Cardiac septum (tissue), 1 donor: ENCODE results near the gene TMEM170A. TPM values are rescaled to one million over a fixed set of nuclear protein-coding genes. Genes with fewer than 3 reads are reported as not detected.
"Not testable (repeated sequence)": the region's sequence is repeated elsewhere in the genome, so short reads cannot be mapped to it uniquely, and the experiment has no call there.

ENCODE experiments used
- DNase-seq: peaks from one replicate; pipeline ENCODE4 v3.0.0-alpha.2; 2020; ENCODE audit warnings: low spot score
- intact Hi-C: fragments of 100-400 bp; cut with DNase I; formaldehyde crosslinking; loops from one replicate; pipeline ENCODE4 v1.14.0; 2022
- long read RNA-seq: library from polyadenylated mRNA; unstranded; transcript quantifications from one replicate; pipeline ENCODE4 v2.0.0, GENCODE V29; 2021
- total RNA-seq: library from RNA; stranded (reverse); fragmentation: NEBNext Ultra II Directional; extraction: Animal tissue kit (Norgen Biotek cat#: 25700); gene quantifications from one replicate; pipeline ENCODE4 v1.2.1, GENCODE V29; 2021
- donor health status: DM: no; HTN: no; CAD: no.

Gene TMEM170A
- total RNA-seq, result 10.4 TPM
- long read RNA-seq, full-length matches to known transcripts, result 13 of 19 reads
- long read RNA-seq, partial matches to known transcripts, result 0 of 19 reads
- long read RNA-seq, other reads (novel, unspliced or antisense), result 6 of 19 reads

- intact Hi-C loops, result loop anchor here (2.0 kb wide), 1 partner anchor 158 kb away; the partner anchor contains the start of gene ADAT1
- peak; percentile 99 for DNase-seq
Observed at GRCh38 chr16:75464122-75464918, at the start of gene TMEM170A. TMEM170A (minus strand) TSS chr16:75464689; CDS start chr16:75464600, 89 bp downstream.

- DNase-seq, result no peak
- intact Hi-C loops, result no loop called here
Observed at GRCh38 chr16:75506574-75506973, 42.1 kb upstream of the TMEM170A start.

DNA sequence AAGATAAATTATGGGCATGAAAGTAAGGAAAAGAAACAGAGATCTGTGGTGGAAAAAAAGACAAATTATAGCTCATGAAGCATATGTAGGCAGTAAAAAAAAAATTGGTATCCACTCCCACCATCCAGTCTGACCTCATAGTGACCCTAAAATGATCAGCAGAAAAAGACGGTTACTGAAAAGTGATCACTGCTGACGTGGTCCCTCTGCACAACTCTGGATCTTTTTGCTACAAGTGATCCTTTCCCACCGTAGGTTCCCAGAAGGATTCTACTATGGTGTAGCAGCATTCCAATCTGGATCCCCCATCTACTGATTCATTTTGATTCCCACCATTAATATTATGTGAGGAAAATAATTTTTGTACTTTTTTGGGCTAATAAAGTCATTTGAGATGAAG is 41.6 kb upstream of the TMEM170A start:
- DNase-seq, result no peak
- intact Hi-C loops, result no loop called here

- DNase-seq, result no peak
- intact Hi-C loops, result no loop called here
Observed at GRCh38 chr16:75503801-75504200, 39.3 kb upstream of the TMEM170A start.

GRCh38 chr16:75502916-75503605 is 38.6 kb upstream of the TMEM170A start:
- intact Hi-C loops, result no loop called here
- no peak for DNase-seq

DNA sequence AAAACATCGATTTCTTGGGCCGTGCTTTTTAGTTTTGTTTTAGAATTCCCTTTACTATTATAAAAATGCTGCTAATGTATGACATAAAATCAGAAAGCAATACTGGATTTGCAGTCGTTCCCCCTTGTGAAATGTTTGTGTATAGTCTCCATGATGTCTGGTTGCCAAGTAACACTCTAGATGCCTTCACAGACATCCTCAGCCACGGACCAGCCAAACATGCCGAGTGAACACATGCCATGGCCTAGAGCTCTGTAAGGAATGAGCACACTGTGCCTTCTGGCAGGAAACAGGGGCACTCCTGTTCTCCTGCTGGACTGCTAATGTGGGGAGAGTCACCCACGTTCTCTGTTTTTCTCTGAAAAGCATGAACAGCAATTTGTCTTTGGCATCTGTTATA is 37.3 kb upstream of the TMEM170A start:
- DNase-seq, intact Hi-C loops: not testable (repeated sequence)

DNA sequence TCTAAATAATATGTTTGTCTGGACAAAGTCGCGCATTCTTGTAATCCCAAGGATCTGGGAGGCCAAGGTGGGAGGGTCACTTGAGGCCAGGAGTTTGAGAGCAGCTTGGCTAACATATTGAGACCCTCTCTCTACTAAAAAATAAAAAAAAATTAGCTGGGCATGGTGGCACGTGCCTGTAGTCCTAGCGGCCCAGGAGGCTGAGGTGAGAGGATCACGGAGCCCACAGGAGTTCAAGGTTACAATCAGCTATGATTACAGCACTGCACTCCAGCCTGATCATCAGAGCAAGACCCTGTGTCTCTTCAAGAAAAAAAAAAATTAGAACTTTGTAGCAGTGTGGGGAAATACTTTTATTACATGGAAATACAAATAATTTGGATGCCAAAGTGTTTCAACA is 36.9 kb upstream of the TMEM170A start:
- DNase-seq, result no peak
- intact Hi-C loops, result no loop called here

DNA sequence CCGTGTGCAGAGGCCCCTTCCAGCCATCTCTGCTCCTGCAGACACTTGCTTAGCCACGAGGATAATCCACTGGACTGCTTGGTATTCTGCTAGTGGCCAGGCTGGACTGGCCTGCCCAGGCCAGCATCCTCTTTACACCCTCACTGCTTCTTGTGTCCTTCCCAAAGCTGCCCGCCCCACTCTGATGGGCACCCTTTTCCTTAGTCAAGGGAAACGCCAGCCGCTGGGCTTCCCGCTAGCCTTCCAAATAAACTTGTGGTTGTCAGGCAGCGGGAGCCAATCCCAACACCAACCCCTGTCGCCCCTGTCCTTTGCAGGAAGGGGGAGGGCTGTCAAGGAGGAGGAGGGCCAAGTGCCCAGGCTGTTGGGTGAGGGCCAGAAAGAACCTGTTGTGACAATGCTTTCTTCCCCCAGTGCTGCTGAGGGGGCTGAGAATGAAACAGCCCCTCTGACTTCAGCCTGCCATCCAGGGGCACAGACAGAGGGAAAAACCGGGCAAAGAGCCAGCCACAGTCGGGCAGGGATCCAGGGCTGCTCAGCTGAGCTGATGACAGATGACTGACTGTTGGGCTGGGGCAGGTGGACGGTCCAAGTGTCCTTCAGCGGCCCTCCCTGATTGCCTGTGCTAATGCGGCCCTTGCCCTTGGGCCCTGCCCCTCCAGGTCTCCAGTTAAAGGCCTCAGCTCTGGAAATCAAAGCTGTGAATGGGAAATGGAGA is 34.3 kb upstream of the TMEM170A start:
- peak; percentile 83 for DNase-seq

DNA sequence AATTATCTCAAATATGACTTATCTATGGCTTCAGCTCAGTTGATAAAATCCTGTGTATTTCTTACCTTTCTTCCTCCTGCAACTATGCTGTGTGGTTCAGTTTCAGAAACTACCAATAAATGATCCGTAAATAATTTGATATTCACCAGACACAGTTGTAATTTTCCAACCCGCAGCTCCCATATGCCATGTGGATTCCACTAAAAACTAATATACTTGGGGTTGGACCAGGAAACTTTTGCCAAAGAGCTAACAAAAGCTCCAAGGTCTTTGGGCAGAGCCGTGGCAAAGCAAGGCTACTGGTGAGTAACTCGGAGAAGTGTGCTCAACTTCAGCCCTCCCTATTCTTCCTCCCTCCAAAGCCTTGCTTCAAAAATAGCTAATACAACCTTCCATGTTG is 33.1 kb upstream of the TMEM170A start:
- no peak for DNase-seq
- intact Hi-C loops, result no loop called here

More for the DNA sequence above, 34.3 kb upstream of the TMEM170A start:
- intact Hi-C loops, result not testable (repeated sequence)

- intact Hi-C loops, result no loop called here
- DNase-seq, result no peak
Observed at GRCh38 chr16:75495076-75495674, 30.7 kb upstream of the TMEM170A start, which contains the start of gene CHST6. CHST6 (minus strand) TSS chr16:75495441; CDS start chr16:75479828, 15,613 bp downstream.

GRCh38 chr16:75494661-75495075 is 30.2 kb upstream of the TMEM170A start:
- intact Hi-C loops, result no loop called here
- no peak for DNase-seq

GRCh38 chr16:75494184-75494583 is 29.7 kb upstream of the TMEM170A start:
- no peak for DNase-seq
- intact Hi-C loops, result no loop called here

GRCh38 chr16:75491876-75492275 is 27.4 kb upstream of the TMEM170A start:
- intact Hi-C loops, result no loop called here
- no peak for DNase-seq

DNA sequence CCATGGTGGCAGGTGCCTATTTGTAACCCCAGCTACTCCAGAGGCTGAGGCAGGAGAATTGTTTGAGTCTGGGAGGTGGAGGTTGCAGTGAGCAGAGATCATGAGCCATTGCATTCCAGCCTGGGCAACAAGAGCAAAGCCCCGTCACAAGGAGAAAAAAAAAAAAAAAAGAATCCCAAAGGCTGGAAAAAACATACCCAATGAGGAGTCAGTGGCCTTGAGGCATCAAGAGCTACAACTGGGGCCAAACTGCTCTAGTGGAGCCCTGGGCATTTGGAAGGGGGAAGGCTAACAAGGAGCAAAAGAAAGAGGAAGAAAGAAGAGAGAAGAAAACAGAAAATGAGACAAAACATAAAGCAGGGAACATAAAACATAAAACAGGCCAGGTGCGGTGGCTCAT is 23.8 kb upstream of the TMEM170A start:
- no peak for DNase-seq
- intact Hi-C loops, result no loop called here

DNA sequence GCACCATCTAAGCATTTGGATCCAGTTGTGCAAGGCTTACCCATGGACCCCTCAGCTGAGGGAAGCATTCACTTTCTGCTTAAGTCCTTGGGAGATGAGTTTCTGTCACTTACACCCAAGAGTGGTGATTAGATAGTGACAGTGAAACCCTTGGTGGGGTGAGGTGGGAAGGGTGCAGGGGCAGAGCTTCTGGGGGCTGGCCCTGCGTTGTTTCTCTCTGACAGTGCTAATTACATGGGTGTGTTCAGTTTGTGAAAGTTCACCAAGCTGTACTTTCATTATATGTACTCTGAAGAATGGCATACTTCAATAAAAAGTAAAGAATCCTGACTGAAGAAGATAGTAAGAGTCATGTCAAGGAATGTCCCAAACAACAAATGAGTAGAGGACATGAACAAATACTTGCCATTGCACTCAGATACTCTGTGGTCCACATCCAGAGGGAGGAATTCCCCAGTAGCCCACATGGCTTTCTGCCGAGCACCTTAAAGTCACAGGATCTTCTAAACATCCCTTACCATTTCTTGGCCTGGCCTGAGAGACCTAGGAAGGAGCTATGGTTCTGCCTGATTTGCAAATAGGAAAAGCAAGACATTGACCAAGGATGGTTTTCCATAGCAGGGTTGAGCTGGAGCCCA is 22.3 kb upstream of the TMEM170A start:
- no peak for DNase-seq
- intact Hi-C loops, result no loop called here

GRCh38 chr16:75486014-75486675 is 21.7 kb upstream of the TMEM170A start:
- DNase-seq, result no peak
- intact Hi-C loops, result no loop called here

DNA sequence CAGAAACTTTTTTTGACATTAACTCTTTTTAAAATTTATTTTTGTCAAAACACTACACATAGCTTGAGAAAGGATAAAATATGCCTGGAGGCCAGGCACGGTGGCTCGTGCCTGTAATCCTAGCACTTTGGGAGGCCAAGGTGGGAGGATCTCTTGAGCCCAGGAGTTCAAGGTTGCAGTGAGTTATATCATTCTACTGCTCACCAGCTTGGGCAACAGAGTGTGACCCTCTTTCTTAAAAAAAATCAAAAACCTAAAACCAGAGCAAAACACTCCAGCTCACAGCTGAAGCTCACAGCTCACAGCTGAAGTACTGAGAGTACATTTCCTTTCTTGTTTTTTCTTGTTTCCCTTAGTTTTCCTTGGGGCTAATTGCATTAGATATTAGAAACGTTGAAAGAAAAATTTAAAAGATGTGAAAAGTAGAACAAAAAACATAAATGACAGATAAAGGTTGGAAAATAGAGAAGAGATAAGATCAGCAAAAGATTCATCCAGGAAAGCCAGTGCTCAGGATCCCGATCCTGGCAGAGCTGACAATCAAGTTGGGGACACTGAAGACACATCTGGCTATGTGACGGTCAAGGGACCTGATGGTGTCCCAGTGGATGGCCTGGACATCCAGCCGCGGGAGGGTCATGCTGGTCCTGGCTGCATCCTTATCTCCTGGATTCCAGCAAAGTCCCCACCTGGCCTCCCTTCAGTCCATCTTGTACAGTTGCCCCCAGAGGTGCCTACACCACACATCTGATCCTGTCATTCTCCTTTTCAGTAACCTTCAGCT is 20.9 kb upstream of the TMEM170A start:
- no peak for DNase-seq
- intact Hi-C loops, result no loop called here

DNA sequence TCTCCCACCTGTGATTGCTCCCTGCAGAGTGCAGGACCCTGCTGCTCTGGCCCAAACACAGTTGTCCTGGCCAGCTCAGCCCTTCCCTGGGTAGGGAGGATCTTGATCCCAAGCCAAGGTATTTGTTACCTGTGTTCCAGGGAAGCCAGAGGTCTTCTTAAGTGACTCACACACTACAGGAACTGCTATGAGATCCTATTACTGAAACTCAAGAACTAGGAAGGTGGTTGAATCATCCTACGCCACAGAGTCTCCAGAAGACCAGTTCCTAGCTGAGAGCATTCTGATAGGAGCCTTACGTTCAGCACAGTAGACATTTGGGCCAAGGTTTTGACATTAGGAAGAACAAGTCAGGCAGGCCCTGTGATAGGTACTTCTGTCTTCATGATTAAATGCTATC is 18.7 kb upstream of the TMEM170A start:
- intact Hi-C loops, result no loop called here
- no peak for DNase-seq
